WERI-Rb-1 (cell line): ENCODE measurements around the gene EID2B.

ENCODE experiments used
- DNase-seq: peaks from one replicate; pipeline ENCODE4 v3.0.0-alpha.2; 2020
- H3K27ac ChIP-seq: fragments of 250-450 bp; sonication (Bioruptor Pico); 2 replicates; pipeline ENCODE4 v1.5.1; 2020; ENCODE audit warnings: mild to moderate bottlenecking, moderate library complexity
- H3K27me3 ChIP-seq: fragments of 250-450 bp; sonication (Bioruptor Pico); 2 replicates; pipeline ENCODE4 v1.5.1; 2021; ENCODE audit warnings: mild to moderate bottlenecking, low read depth, moderate library complexity; ENCODE audit not compliant: insufficient read depth, severe bottlenecking
- H3K36me3 ChIP-seq: fragments of 250-450 bp; sonication (Bioruptor Pico); 2 replicates; pipeline ENCODE4 v1.5.1; 2020; ENCODE audit warnings: mild to moderate bottlenecking, moderate library complexity
- H3K4me3 ChIP-seq: 2 replicates; pipeline ENCODE4 v1.5.1; 2011; ENCODE audit warnings: low read depth, mild to moderate bottlenecking, control low read depth, low read length
- H3K9me3 ChIP-seq: fragments of 250-450 bp; sonication (Bioruptor Pico); 2 replicates; pipeline ENCODE4 v1.5.1; 2021; ENCODE audit warnings: mild to moderate bottlenecking, moderate library complexity; ENCODE audit not compliant: severe bottlenecking
- CTCF ChIP-seq: IDR thresholded peaks from 2 replicates; pipeline ENCODE4 v1.5.1; 2011; ENCODE audit warnings: low read depth, mild to moderate bottlenecking, control low read depth, inconsistent platforms, low read length

EID2B gene

GRCh38 chr19:39532233-39533002 is at the start of gene EID2B:
Gene EID2B, minus strand, starts transcription at chr19:39532852. Its CDS starts 50 bp downstream, at chr19:39532802.
- Histone ChIP-seq H3K27ac (peak within 1 kb of the TSS; percentile 71), H3K27me3 (no peaks in the 10 kb centered on the region), H3K36me3 (peaks cover 6% of the 10 kb centered on the region), H3K4me3 (peak within 1 kb of the TSS; percentile 86), H3K9me3 (no peaks in the 10 kb centered on the region)
- TF ChIP-seq CTCF: peak; percentile 94
- DNase-seq: peak; percentile 93

GRCh38 chr19:39582442-39582841 is 49.8 kb upstream of the EID2B start:
- H3K27me3 ChIP-seq: peaks cover 44% of the 10 kb centered on the region
- peaks cover 2% of the 10 kb centered on the region for H3K9me3 ChIP-seq
- no peak for DNase-seq
- H3K27ac ChIP-seq: no peak overlapping the region
- no peaks in the 10 kb centered on the region for H3K36me3 ChIP-seq
- no peak overlapping the region for H3K4me3 ChIP-seq
- TF ChIP-seq CTCF: no peak

GRCh38 chr19:39568604-39569003 is 36.0 kb upstream of the EID2B start:
- Histone ChIP-seq H3K27me3 (peaks cover 63% of the 10 kb centered on the region), H3K4me3 (no peak overlapping the region), H3K27ac (no peak overlapping the region), H3K9me3 (no peaks in the 10 kb centered on the region), H3K36me3 (no peaks in the 10 kb centered on the region)
- DNase-seq: no peak
- TF ChIP-seq CTCF: no peak

- DNase-seq: no peak
- Histone ChIP-seq H3K27ac (no peak overlapping the region), H3K4me3 (no peak overlapping the region), H3K9me3 (no peaks in the 10 kb centered on the region), H3K36me3 (no peaks in the 10 kb centered on the region), H3K27me3 (peaks cover 67% of the 10 kb centered on the region)
- no peak for TF ChIP-seq CTCF
Observed at GRCh38 chr19:39566064-39566463, 33.4 kb upstream of the EID2B start.

- no peak overlapping the region for H3K27ac ChIP-seq
- DNase-seq: peak; percentile 28
- TF ChIP-seq CTCF: no peak
- peaks cover 62% of the 10 kb centered on the region for H3K27me3 ChIP-seq
- no peaks in the 10 kb centered on the region for H3K36me3 ChIP-seq
- H3K4me3 ChIP-seq: no peak overlapping the region
- H3K9me3 ChIP-seq: no peaks in the 10 kb centered on the region
Observed at GRCh38 chr19:39563408-39563807, 30.8 kb upstream of the EID2B start.

- no peak for DNase-seq
- no peak overlapping the region for H3K4me3 ChIP-seq
- H3K27ac ChIP-seq: no peak overlapping the region
Observed at GRCh38 chr19:39558624-39559117, 26.0 kb upstream of the EID2B start.

More at GRCh38 chr19:39558624-39559117, 26.0 kb upstream of the EID2B start:
- TF ChIP-seq CTCF: no peak
- Histone ChIP-seq H3K27me3 (peaks cover 61% of the 10 kb centered on the region), H3K9me3 (no peaks in the 10 kb centered on the region), H3K36me3 (no peaks in the 10 kb centered on the region)
